Measurements from ENCODE around the gene UQCC3. TPM values are rescaled to one million over a fixed set of nuclear protein-coding genes. Genes with fewer than 3 reads are reported as not detected.
"Not testable (repeated sequence)": the region's sequence is repeated elsewhere in the genome, so short reads cannot be mapped to it uniquely, and the experiment has no call there.

The UQCC3 gene
- total RNA-seq, 1 donor from 2014 or later, result 8.1 TPM

GRCh38 chr11:62664405-62665074, 6.9 kb upstream of the UQCC3 start:
- ATAC-seq (peak; percentile 12), DNase-seq (ENCODE audit: missing footprints) (no peak)
- intact Hi-C loops (cut with DNase I), result loop anchor here (1.0 to 5.0 kb wide), 5 partner anchors 11 to 117 kb away; partner anchors contain the start of genes AHNAK, BSCL2, EML3 and GNG3

- intact Hi-C loops (cut with DNase I), result loop anchor here (1.0 to 5.0 kb wide), 4 partner anchors 12 to 118 kb away; partner anchors contain the start of genes AHNAK, BSCL2, GNG3 and HNRNPUL2
- ATAC-seq, result peak; percentile 98
- DNase-seq (ENCODE audit: missing footprints), result peak; percentile 98
Measured at GRCh38 chr11:62665075-62665598, 6.3 kb upstream of the UQCC3 start, which contains the start of the genes C11orf98 and CSKMT. Gene C11orf98, minus strand, starts transcription at chr11:62665210. Its CDS starts 41 bp downstream, at chr11:62665169. Gene CSKMT, plus strand, starts transcription at chr11:62665312. Its CDS starts 568 bp downstream, at chr11:62665880.

GRCh38 chr11:62665599-62666258, 5.7 kb upstream of the UQCC3 start:
- peak; percentile 83 for DNase-seq (ENCODE audit: missing footprints)
- intact Hi-C loops (cut with DNase I), result loop anchor here (1.0 to 5.0 kb wide), 4 partner anchors 12 to 118 kb away; partner anchors contain the start of genes AHNAK, BSCL2, GNG3 and HNRNPUL2
- ATAC-seq, result peak; percentile 68

DNA sequence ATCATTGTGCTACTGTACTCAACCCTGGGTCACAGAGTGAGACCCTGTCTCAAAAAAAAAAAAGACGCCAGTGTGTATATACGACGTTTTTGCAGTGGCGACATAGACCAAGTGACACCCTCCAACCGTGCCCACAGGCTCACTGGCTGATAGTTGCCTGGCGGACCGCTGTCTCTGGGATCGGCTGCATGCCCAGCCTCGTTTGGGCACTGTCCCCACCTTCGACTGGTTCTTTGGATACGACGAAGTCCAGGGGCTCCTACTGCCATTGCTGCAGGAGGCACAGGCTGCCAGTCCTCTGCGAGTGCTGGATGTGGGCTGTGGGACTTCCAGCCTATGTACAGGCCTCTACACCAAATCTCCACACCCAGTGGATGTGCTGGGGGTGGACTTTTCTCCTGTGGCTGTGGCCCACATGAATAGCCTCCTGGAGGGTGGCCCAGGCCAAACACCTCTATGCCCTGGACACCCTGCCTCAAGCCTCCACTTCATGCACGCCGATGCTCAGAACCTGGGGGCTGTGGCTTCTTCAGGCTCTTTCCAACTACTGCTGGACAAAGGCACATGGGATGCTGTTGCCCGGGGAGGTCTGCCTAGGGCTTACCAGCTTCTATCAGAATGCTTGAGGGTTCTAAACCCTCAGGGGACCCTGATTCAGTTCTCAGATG, 5.1 kb upstream of the UQCC3 start:
- DNase-seq (ENCODE audit: missing footprints) (no peak), ATAC-seq (no peak)
- intact Hi-C loops (cut with DNase I), result loop anchor here (5.0 kb wide), 3 partner anchors 41 to 119 kb away; partner anchors contain the start of genes AHNAK, BSCL2, GNG3 and HNRNPUL2

- intact Hi-C loops (cut with DNase I), result loop anchor here (5.0 kb wide), 3 partner anchors 40 to 120 kb away; partner anchors contain the start of genes AHNAK, BSCL2, GNG3 and HNRNPUL2
- DNase-seq (ENCODE audit: missing footprints) (no peak), ATAC-seq (no peak)
Measured at GRCh38 chr11:62667460-62667859, 4.0 kb upstream of the UQCC3 start.

DNA sequence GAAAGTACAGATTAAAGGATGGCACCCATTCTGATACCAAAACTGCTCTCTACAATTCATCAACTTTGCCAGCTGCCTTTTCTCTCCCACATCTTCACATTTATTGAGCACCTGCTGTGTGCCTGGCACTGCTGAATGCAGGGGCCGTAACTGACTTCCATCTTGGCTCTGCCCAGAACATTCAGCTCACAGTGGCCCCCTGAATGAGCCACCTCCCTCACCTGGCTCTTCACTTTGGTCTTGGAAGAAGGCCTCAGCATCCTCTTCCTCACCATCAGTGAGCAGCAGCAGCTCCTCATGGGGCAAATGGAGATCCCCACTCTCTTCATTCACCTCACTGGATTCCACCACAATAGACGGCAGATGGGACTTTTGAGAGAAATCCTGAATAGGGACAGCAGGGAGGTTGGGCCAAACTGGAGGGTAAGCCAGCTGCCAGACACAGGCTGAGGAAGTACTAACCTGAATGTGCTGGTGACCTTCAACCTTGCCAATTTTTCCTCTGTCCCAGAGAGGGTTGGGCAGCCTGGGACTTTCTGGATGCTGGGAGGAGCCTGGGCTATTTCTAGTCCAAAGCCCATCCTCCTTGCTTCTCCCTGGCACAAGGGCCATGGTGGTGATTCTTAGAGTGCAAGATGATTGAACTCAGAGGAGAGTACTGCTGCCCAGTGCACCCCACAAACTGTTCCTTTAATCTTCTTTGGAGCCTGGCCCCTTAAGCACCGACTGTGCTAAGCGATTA, 1.9 kb upstream of the UQCC3 start:
- DNase-seq (ENCODE audit: missing footprints) (no peak), ATAC-seq (no peak)
- intact Hi-C loops (cut with DNase I), result loop anchor here (5.0 kb wide), 3 partner anchors 38 to 122 kb away; partner anchors contain the start of genes AHNAK, BSCL2, GNG3 and HNRNPUL2

DNA sequence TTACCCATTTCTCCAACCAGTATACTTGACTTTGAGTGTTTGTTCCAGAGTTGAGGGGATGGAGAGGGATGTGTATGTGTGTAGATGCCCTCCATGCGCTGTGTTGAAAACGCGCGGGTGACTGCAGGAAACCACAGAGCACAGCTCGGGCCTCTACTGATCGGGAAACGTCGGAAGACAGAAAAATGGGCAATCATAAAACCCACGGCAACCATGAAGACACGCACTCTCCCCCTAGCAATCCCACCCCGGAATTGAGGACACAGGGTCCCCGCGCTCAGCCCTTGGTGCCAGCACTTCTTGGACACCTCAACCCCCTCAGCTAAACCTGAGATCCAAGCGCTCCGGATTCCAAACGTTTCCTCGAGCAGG, 251 bp upstream of the UQCC3 start:
- DNase-seq (ENCODE audit: missing footprints) (no peak), ATAC-seq (peak; percentile 39)
- intact Hi-C loops (cut with DNase I), result no loop called here

GRCh38 chr11:62673196-62673525, 1.7 kb downstream of the UQCC3 start:
- ATAC-seq, result no peak
- intact Hi-C loops (cut with DNase I), result no loop called here

DNA sequence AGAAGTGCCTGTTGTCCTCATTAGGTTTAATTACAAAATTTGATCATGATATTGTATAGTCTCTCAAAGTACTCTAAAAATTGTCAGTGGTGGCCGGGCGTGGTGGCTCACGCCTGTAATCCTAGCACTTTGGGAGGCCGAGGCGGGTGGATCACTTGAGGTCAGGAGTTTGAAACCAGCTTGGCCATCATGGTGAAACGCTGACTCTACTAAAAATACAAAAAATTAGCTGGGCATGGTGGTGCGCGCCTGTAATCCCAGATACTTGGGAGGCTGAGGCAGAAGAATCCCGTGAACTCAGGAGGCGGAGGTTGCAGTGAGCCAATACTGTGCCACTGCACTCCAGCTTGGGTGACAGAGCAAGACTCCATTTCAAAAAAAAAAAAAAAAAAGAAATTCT, 3.9 kb downstream of the UQCC3 start:
- not testable (repeated sequence) for ATAC-seq; DNase-seq (ENCODE audit: missing footprints)
- intact Hi-C loops (cut with DNase I), result loop anchor here (5.0 kb wide), 1 partner anchor 273 kb away; no protein-coding TSS in a partner anchor

More at GRCh38 chr11:62673196-62673525, 1.7 kb downstream of the UQCC3 start:
- no peak for DNase-seq (ENCODE audit: missing footprints)

DNA sequence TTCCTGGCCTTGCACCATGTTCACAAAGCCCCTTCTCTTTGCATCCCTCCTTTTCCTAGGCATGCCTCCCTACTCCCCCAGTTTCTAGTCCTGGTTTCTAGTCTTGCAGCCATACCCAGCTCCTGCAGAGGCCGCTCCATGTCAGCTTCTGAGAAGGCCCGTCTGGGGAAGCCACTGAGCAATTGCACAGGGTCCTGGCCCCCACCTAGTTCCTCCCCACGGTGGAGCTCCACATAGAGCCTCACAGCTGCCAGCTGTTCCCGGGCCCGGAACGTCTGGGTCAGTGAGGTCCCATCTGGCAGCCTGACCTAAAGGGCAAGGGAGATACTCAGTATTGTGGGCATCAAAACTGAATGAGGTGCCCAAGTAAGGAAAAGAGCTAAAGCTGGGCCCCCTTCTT, 5.2 kb downstream of the UQCC3 start:
- intact Hi-C loops (cut with DNase I), result loop anchor here (5.0 kb wide), 1 partner anchor 274 kb away; no protein-coding TSS in a partner anchor
- DNase-seq (ENCODE audit: missing footprints), result no peak
- ATAC-seq, result no peak

- intact Hi-C loops (cut with DNase I), result loop anchor here (5.0 kb wide), 1 partner anchor 275 kb away; no protein-coding TSS in a partner anchor
- DNase-seq (ENCODE audit: missing footprints) (no peak), ATAC-seq (no peak)
Measured at GRCh38 chr11:62677156-62677555, 5.7 kb downstream of the UQCC3 start.

GRCh38 chr11:62677714-62678113, 6.2 kb downstream of the UQCC3 start:
- ATAC-seq (no peak), DNase-seq (ENCODE audit: missing footprints) (no peak)
- intact Hi-C loops (cut with DNase I), result loop anchor here (5.0 kb wide), 1 partner anchor 275 kb away; no protein-coding TSS in a partner anchor

- intact Hi-C loops (cut with DNase I), result loop anchor here (5.0 kb wide), 1 partner anchor 276 kb away; no protein-coding TSS in a partner anchor
- DNase-seq (ENCODE audit: missing footprints) (no peak), ATAC-seq (no peak)
Measured at GRCh38 chr11:62678433-62678769, 6.9 kb downstream of the UQCC3 start.

- peak; percentile 89 for ATAC-seq
- intact Hi-C loops (cut with DNase I), result loop anchor here (5.0 kb wide), 1 partner anchor 277 kb away; no protein-coding TSS in a partner anchor
- peak; percentile 95 for DNase-seq (ENCODE audit: missing footprints)
Measured at GRCh38 chr11:62678770-62679696, 7.6 kb downstream of the UQCC3 start, which contains the start of gene UBXN1. Gene UBXN1, minus strand, starts transcription at chr11:62679073. Its CDS starts 150 bp downstream, at chr11:62678923.

DNA sequence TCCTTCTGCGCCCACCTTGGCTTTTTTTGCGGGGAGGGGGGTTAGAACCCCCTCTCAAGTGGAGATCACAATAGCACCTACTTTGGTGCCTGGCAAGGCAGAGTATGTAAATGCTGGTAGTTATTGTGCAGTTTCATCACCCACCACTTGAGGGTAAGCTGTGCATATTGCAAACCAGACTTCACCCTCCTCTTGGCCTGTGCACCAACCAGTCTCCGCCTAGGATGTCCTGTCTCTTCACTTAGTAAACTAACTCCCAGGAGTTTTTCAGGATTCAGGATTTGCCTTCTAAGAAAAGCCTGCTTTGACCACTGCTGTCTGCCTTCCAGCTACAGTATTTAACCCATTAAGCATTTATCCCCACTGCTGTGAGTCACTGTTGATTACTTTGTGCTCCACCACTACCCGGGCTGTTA, 9.4 kb downstream of the UQCC3 start:
- ATAC-seq (peak; percentile 74), DNase-seq (ENCODE audit: missing footprints) (no peak)
- intact Hi-C loops (cut with DNase I), result loop anchor here (1.0 kb wide), 1 partner anchor 13 kb away; no protein-coding TSS in a partner anchor

DNA sequence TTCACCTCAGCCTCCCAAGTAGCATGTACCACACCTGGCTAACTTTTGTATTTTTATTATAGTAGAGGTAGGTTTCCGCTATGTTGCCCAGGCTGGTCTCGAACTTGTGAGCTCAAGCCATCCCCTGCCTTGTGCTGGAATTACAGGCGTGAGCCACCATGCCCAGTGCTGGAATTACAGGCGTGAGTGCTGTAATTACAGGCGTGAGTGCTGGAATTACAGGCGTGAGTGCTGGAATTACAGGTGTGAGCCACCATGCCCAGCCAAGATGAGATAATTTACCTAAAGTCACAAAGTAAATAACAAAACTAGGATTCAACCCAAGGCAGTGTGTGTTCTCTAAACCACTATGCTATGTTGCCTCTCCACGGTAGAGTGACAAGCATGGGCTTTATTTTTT, 11.0 kb downstream of the UQCC3 start:
- DNase-seq (ENCODE audit: missing footprints) (no peak), ATAC-seq (no peak)
- intact Hi-C loops (cut with DNase I), result no loop called here

Data from Right ventricle myocardium inferior (tissue), 1 donor.